Tibial nerve (tissue), 4 donors: Measurements from ENCODE around the gene ZNF439. TPM values are rescaled to one million over a fixed set of nuclear protein-coding genes. Genes with fewer than 3 reads are reported as not detected.
"Not testable (repeated sequence)": the region's sequence is repeated elsewhere in the genome, so short reads cannot be mapped to it uniquely, and the experiment has no call there.

Experiments used
- DNase-seq, 2 donors: peaks; one replicate each; pipeline ENCODE4 v3.0.0-alpha.2; 2019; ENCODE audit warnings: low spot score in 2 of 2
- H3K27ac ChIP-seq, 4 donors: fragments of 200-600 bp; sonication (generic) in 3 of 4; one replicate each; pipeline ENCODE4 v1.5.1; 2017 to 2019; ENCODE audit warnings: mild to moderate bottlenecking in 1 of 4
- H3K27me3 ChIP-seq, 2 donors: fragments of 200-600 bp; sonication (generic) in 1 of 2; one replicate each; pipeline versions ENCODE4 v1.5.1 to v1.6.0; 2017 to 2019
- H3K36me3 ChIP-seq, 3 donors: fragments of 200-600 bp; sonication (generic); one replicate each; pipeline ENCODE4 v1.5.1; 2018 to 2019
- H3K4me1 ChIP-seq, 4 donors: fragments of 200-600 bp; sonication (generic) in 3 of 4; one replicate each; pipeline ENCODE4 v1.5.1; 2017 to 2019
- H3K4me3 ChIP-seq, 4 donors: fragments of 200-600 bp; sonication (generic) in 3 of 4; one replicate each; pipeline ENCODE4 v1.5.1; 2017 to 2019; ENCODE audit warnings: mild to moderate bottlenecking in 1 of 4, moderate library complexity in 1 of 4
- H3K9me3 ChIP-seq, 4 donors: fragments of 200-600 bp; sonication (generic) in 3 of 4; one replicate each; pipeline ENCODE4 v1.5.1; 2017 to 2019
- EP300 ChIP-seq, 2 donors: sonication (generic); formaldehyde crosslinking; IDR thresholded peaks; one replicate each; pipeline ENCODE4 v1.6.1; 2017; ENCODE audit warnings: antibody characterized with exemption in 2 of 2, mild to moderate bottlenecking in 1 of 2
- POLR2A ChIP-seq, 2 donors: fragments of 450-650 bp; IDR thresholded peaks; one replicate each; pipeline ENCODE4 v1.6.1; 2017; ENCODE audit warnings: antibody characterized with exemption in 2 of 2, mild to moderate bottlenecking in 2 of 2, moderate library complexity in 2 of 2
- WGBS, 2 donors: methylation state at CpG; one replicate each; pipeline ENCODE4 v1.1.5; 2018; 5-methylcytosine and 5-hydroxymethylcytosine counted together
- total RNA-seq, 4 donors: library from RNA; depleted of rRNA; stranded (reverse); fragments of >200 nt; gene quantifications; one replicate each; pipeline ENCODE4 v1.1.0, GENCODE V29; 2016
- TF ChIP-seq, protein P1 (sequence below), 5 experiments: fragments of 200-600 bp in 3 of 5; fragments of 450-650 bp in 2 of 5; sonication (generic) in 3 of 5; IDR thresholded peaks; one replicate each; pipeline ENCODE4 v1.5.1; 2016 to 2019; ENCODE audit warnings: antibody characterized with exemption in 5 of 5, mild to moderate bottlenecking in 3 of 5, moderate library complexity in 2 of 5

ZNF439 gene
- total RNA-seq, 4 donors from 2014 or later, result 9.8 to 21.8 (median 14.1) TPM

GRCh38 chr19:11856596-11857250, 8.2 kb downstream of the ZNF439 start:
- Histone ChIP-seq H3K4me3 (no peak overlapping the region), H3K36me3 (peaks cover 0 to 85% (median 0%) of the 10 kb centered on the region in 3 donors), H3K9me3 (peaks cover 0 to 57% (median 10%) of the 10 kb centered on the region in 4 donors), H3K27ac (no peak overlapping the region), H3K4me1 (no peaks in the 10 kb centered on the region), H3K27me3 (no peaks in the 10 kb centered on the region)
- no peak for DNase-seq
- no peak for TF ChIP-seq EP300 (IDR thresholded peaks at IDR 0.05)
- TF ChIP-seq POLR2A (IDR thresholded peaks at IDR 0.05), result no peak
- TF ChIP-seq, protein P1, sequence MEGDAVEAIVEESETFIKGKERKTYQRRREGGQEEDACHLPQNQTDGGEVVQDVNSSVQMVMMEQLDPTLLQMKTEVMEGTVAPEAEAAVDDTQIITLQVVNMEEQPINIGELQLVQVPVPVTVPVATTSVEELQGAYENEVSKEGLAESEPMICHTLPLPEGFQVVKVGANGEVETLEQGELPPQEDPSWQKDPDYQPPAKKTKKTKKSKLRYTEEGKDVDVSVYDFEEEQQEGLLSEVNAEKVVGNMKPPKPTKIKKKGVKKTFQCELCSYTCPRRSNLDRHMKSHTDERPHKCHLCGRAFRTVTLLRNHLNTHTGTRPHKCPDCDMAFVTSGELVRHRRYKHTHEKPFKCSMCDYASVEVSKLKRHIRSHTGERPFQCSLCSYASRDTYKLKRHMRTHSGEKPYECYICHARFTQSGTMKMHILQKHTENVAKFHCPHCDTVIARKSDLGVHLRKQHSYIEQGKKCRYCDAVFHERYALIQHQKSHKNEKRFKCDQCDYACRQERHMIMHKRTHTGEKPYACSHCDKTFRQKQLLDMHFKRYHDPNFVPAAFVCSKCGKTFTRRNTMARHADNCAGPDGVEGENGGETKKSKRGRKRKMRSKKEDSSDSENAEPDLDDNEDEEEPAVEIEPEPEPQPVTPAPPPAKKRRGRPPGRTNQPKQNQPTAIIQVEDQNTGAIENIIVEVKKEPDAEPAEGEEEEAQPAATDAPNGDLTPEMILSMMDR (IDR thresholded peaks at IDR 0.05), result no peak
- WGBS, 2 donors, result 80 to 82% methylated on average over 12 of the region's 12 CpGs

DNA sequence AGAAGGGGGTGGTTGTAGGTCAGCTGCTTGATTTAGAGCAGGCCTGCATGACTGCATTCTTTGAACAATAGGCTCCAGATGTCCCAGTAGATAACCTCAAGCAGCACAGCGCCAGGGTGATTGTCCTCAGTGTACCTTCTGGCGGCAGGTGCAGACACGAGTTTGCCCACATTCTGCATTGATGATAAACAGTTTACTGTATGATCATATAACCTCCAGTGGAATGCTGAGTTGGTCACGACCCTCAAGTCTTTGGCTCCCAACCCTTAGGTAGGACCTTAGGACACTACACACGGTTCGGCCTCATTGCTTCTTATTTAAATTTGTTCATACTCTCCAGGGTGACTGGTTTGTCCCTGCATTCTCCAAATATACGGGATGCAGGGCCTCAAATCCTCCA, 12.2 kb downstream of the ZNF439 start:
- peaks cover 0 to 87% (median 19%) of the 10 kb centered on the region in 4 donors for H3K9me3 ChIP-seq
- H3K27ac ChIP-seq, result no peak overlapping the region
- no peaks in the 10 kb centered on the region for H3K4me1 ChIP-seq
- DNase-seq, result no peak
- peaks cover 0 to 84% (median 0%) of the 10 kb centered on the region in 3 donors for H3K36me3 ChIP-seq
- no peak overlapping the region for H3K4me3 ChIP-seq
- 97 to 99% methylated on average over 7 of the region's 7 CpGs for WGBS, 2 donors
- no peaks in the 10 kb centered on the region for H3K27me3 ChIP-seq
- TF ChIP-seq, protein P1 (IDR thresholded peaks at IDR 0.05), result no peak
- TF ChIP-seq POLR2A (IDR thresholded peaks at IDR 0.05) (no peak), EP300 (IDR thresholded peaks at IDR 0.05) (no peak)

DNA sequence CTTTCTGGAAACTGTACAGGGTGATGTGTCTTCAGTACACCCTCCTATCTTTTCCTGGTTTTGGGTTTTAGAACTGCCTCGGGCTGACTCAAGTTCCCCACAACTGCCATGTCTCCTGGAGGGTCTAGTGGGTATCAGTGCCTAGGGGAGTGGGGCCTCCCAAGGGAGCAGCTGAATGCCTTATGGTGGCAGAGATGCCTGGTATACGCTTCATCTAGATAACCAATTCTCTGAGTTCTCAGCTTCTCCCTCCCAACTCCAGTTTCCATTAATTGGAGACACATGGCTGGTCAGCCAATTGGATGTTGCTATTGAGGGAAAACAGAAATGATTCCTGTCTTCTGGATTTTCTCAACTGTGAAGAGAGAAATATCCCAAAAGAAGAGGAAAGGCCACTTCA, 12.8 kb downstream of the ZNF439 start:
- WGBS, 2 donors, result 91 to 100% methylated on average over 2 of the region's 2 CpGs
- TF ChIP-seq, protein P1 (IDR thresholded peaks at IDR 0.05), result no peak
- TF ChIP-seq POLR2A (IDR thresholded peaks at IDR 0.05), result no peak
- Histone ChIP-seq H3K27me3 (no peaks in the 10 kb centered on the region), H3K36me3 (peaks cover 0 to 86% (median 5%) of the 10 kb centered on the region in 3 donors), H3K4me3 (no peak overlapping the region), H3K9me3 (peaks cover 0 to 90% (median 21%) of the 10 kb centered on the region in 4 donors), H3K27ac (no peak overlapping the region), H3K4me1 (no peaks in the 10 kb centered on the region)
- DNase-seq, result no peak

- peaks cover 10 to 97% (median 42%) of the 10 kb centered on the region in 4 donors for H3K9me3 ChIP-seq
- not testable (repeated sequence) for DNase-seq, H3K4me1 ChIP-seq, H3K27ac ChIP-seq, H3K27me3 ChIP-seq, H3K4me3 ChIP-seq
- peaks cover 6 to 91% (median 24%) of the 10 kb centered on the region in 3 donors for H3K36me3 ChIP-seq
- WGBS, 2 donors, result 80 to 84% methylated on average over 4 of the region's 4 CpGs
Observed at GRCh38 chr19:11867766-11868165, 19.2 kb downstream of the ZNF439 start.

GRCh38 chr19:11868188-11868587, 19.7 kb downstream of the ZNF439 start:
- Histone ChIP-seq H3K9me3 (peaks cover 10 to 97% (median 41%) of the 10 kb centered on the region in 4 donors), H3K27ac (no peak overlapping the region), H3K4me1 (no peaks in the 10 kb centered on the region), H3K27me3 (no peaks in the 10 kb centered on the region), H3K4me3 (no peak overlapping the region), H3K36me3 (peaks cover 6 to 90% (median 24%) of the 10 kb centered on the region in 3 donors)
- no peak for TF ChIP-seq POLR2A (IDR thresholded peaks at IDR 0.05)
- TF ChIP-seq, protein P1 (IDR thresholded peaks at IDR 0.05), result no peak
- no peak for TF ChIP-seq EP300 (IDR thresholded peaks at IDR 0.05)
- WGBS, 2 donors, result 91 to 96% methylated on average over 8 of the region's 8 CpGs
- DNase-seq, result no peak
